PC-3 (cell line): Measurements from ENCODE around the gene PLSCR3.

Source experiments
- CTCF ChIP-seq: fragments of 300-600 bp; sonication (generic); conservative IDR thresholded peaks from 2 replicates; pipeline ENCODE4 v1.5.1; 2017; ENCODE audit warnings: antibody characterized with exemption, low read depth, mild to moderate bottlenecking, low read length
- EZH2 ChIP-seq: fragments of 300-600 bp; sonication (generic); IDR thresholded peaks from one replicate; pipeline ENCODE4 v1.6.1; 2017; ENCODE audit warnings: antibody characterized with exemption, mild to moderate bottlenecking, low read length; ENCODE audit not compliant: unreplicated experiment
- EZH2phosphoT487 ChIP-seq: fragments of 300-600 bp; sonication (generic); IDR thresholded peaks from 2 replicates; pipeline ENCODE4 v1.6.1; 2018; ENCODE audit warnings: mild to moderate bottlenecking, antibody characterized with exemption, low read length, borderline replicate concordance

GRCh38 chr17:7440834-7441195 is 46.5 kb upstream of the PLSCR3 start:
- TF ChIP-seq CTCF (no peak), EZH2 (no peak), EZH2phosphoT487 (no peak)
